PC-3 (cell line): ENCODE data around the gene GPRC5C. TPM values are rescaled to one million over a fixed set of nuclear protein-coding genes. Genes with fewer than 3 reads are reported as not detected.

ENCODE experiments used
- ATAC-seq: fragments of 200-7000 bp; cut with Tn5 transposase; 2 replicates; pipeline ENCODE4 v1.9.1; 2020; ENCODE audit warnings: mild to moderate bottlenecking, moderate library complexity
- BruUV-seq: library from RNA; stranded (reverse); fragments of 400-500 nt; replicated peaks from 2 replicates; lab custom pipeline; 2021; lab: Mats Ljungman, UMichigan
- CTCF ChIA-PET: fragments of 300-600 bp; sonication (Branson Sonifier 250); formaldehyde crosslinking; loops from one replicate; lab custom pipeline; 2022; ENCODE audit warnings: antibody characterized with exemption; lab: Charles Lee
- POLR2A ChIA-PET: fragments of 300-600 bp; sonication (Branson Sonifier 250); formaldehyde crosslinking; loops from one replicate; lab custom pipeline; 2022; ENCODE audit warnings: antibody characterized with exemption; ENCODE audit not compliant: unreplicated experiment; lab: Charles Lee
- DNase-seq: peaks from one replicate; pipeline ENCODE4 v3.0.0-alpha.2; 2015
- H2AFZ ChIP-seq: fragments of 300-600 bp; sonication (generic); 2 replicates; pipeline ENCODE4 v1.6.0; 2016; ENCODE audit warnings: antibody characterized with exemption, low read length
- H3F3A ChIP-seq: fragments of 300-600 bp; sonication (generic); one replicate; pipeline ENCODE4 v1.6.0; 2017; ENCODE audit warnings: antibody characterized with exemption, low read length, control low read depth, mild to moderate bottlenecking; ENCODE audit not compliant: unreplicated experiment
- H3K27ac ChIP-seq: fragments of 300-600 bp; sonication (generic); 2 replicates; pipeline ENCODE4 v1.5.1; 2016; ENCODE audit warnings: mild to moderate bottlenecking, low read length
- H3K27me3 ChIP-seq: fragments of 300-600 bp; sonication (generic); 2 replicates; pipeline ENCODE4 v1.6.1; 2016; ENCODE audit warnings: low read length, mixed read lengths
- H3K36me3 ChIP-seq: fragments of 300-600 bp; sonication (generic); 2 replicates; pipeline ENCODE4 v1.6.1; 2016; ENCODE audit warnings: low read depth, mixed run types, low read length, mixed read lengths
- H3K4me1 ChIP-seq: fragments of 300-600 bp; sonication (generic); 2 replicates; pipeline ENCODE4 v1.5.1; 2016; ENCODE audit warnings: low read length; ENCODE audit not compliant: insufficient read depth
- H3K4me2 ChIP-seq: fragments of 300-600 bp; sonication (generic); 2 replicates; pipeline ENCODE4 v1.6.0; 2016; ENCODE audit warnings: low read length
- H3K4me3 ChIP-seq: fragments of 300-600 bp; sonication (generic); 2 replicates; pipeline ENCODE4 v1.5.1; 2016; ENCODE audit warnings: mild to moderate bottlenecking, low read length, mixed read lengths
- H3K79me2 ChIP-seq: fragments of 300-600 bp; sonication (generic); 2 replicates; pipeline ENCODE4 v1.6.1; 2017; ENCODE audit warnings: low read length, mixed read lengths
- H3K9ac ChIP-seq: fragments of 300-600 bp; sonication (generic); 2 replicates; pipeline ENCODE4 v1.6.0; 2016; ENCODE audit warnings: mild to moderate bottlenecking, low read length
- H3K9me2 ChIP-seq: fragments of 300-600 bp; sonication (generic); replicated peaks from 2 replicates; pipeline ENCODE4 v1.6.1; 2016; ENCODE audit warnings: mixed run types, low read length, mixed read lengths
- H3K9me3 ChIP-seq: fragments of 300-600 bp; sonication (generic); 2 replicates; pipeline ENCODE4 v1.6.1; 2016; ENCODE audit warnings: low read length, mixed read lengths
- H4K20me1 ChIP-seq: fragments of 300-600 bp; sonication (generic); 2 replicates; pipeline ENCODE4 v1.6.1; 2016; ENCODE audit warnings: low read length, mixed read lengths
- EZH2 ChIP-seq: fragments of 300-600 bp; sonication (generic); IDR thresholded peaks from one replicate; pipeline ENCODE4 v1.6.1; 2017; ENCODE audit warnings: antibody characterized with exemption, mild to moderate bottlenecking, low read length; ENCODE audit not compliant: unreplicated experiment
- EZH2phosphoT487 ChIP-seq: fragments of 300-600 bp; sonication (generic); IDR thresholded peaks from 2 replicates; pipeline ENCODE4 v1.6.1; 2018; ENCODE audit warnings: mild to moderate bottlenecking, antibody characterized with exemption, low read length, borderline replicate concordance
- intact Hi-C: fragments of 100-400 bp; cut with micrococcal nuclease; formaldehyde crosslinking; loops from 2 replicates; pipeline ENCODE4 v1.9.0; 2023
- total RNA-seq: library from RNA; depleted of rRNA; stranded (reverse); fragments of >200 nt; gene quantifications from 2 replicates; pipeline ENCODE4 v1.2.3, GENCODE V29; 2014
- TF ChIP-seq, protein P1 (sequence below): fragments of 300-600 bp; sonication (generic); conservative IDR thresholded peaks from 2 replicates; pipeline ENCODE4 v1.5.1; 2017; ENCODE audit warnings: antibody characterized with exemption, low read depth, mild to moderate bottlenecking, low read length

GPRC5C gene
- total RNA-seq, 1 experiment from 2014 or later, result 209 TPM

GRCh38 chr17:74448756-74449155 is 16.9 kb downstream of the GPRC5C start:
- POLR2A ChIA-PET, result no interaction called here
- no peak for ATAC-seq
- no peak overlapping the region for H3K9ac ChIP-seq

GRCh38 chr17:74449306-74449705 is 17.4 kb downstream of the GPRC5C start:
- CTCF ChIA-PET, result no interaction called here
- DNase-seq, result no peak
- TF ChIP-seq EZH2phosphoT487, result no peak
- no peak for TF ChIP-seq EZH2
- TF ChIP-seq, protein P1, sequence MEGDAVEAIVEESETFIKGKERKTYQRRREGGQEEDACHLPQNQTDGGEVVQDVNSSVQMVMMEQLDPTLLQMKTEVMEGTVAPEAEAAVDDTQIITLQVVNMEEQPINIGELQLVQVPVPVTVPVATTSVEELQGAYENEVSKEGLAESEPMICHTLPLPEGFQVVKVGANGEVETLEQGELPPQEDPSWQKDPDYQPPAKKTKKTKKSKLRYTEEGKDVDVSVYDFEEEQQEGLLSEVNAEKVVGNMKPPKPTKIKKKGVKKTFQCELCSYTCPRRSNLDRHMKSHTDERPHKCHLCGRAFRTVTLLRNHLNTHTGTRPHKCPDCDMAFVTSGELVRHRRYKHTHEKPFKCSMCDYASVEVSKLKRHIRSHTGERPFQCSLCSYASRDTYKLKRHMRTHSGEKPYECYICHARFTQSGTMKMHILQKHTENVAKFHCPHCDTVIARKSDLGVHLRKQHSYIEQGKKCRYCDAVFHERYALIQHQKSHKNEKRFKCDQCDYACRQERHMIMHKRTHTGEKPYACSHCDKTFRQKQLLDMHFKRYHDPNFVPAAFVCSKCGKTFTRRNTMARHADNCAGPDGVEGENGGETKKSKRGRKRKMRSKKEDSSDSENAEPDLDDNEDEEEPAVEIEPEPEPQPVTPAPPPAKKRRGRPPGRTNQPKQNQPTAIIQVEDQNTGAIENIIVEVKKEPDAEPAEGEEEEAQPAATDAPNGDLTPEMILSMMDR, result no peak
- Histone ChIP-seq H3F3A (no peaks in the 10 kb centered on the region), H3K27ac (no peak overlapping the region), H3K4me3 (no peak overlapping the region), H3K4me1 (peaks cover 7% of the 10 kb centered on the region), H3K79me2 (no peaks in the 10 kb centered on the region), H3K9me2 (no peaks in the 10 kb centered on the region), H4K20me1 (no peaks in the 10 kb centered on the region), H3K4me2 (no peak overlapping the region), H3K36me3 (peaks cover 18% of the 10 kb centered on the region; the same call in 1 of the 2 replicates), H3K27me3 (no peaks in the 10 kb centered on the region), H3K9me3 (no peaks in the 10 kb centered on the region), H2AFZ (no peak overlapping the region), H3K9ac (no peak overlapping the region)
- ATAC-seq, result no peak
- intact Hi-C loops, result no loop called here
- POLR2A ChIA-PET, result no interaction called here
- no TSS peak for BruUV-seq

More at GRCh38 chr17:74448756-74449155, 16.9 kb downstream of the GPRC5C start:
- Histone ChIP-seq H3F3A (no peaks in the 10 kb centered on the region), H3K4me1 (peaks cover 5% of the 10 kb centered on the region), H3K27ac (no peak overlapping the region), H3K36me3 (peaks cover 23% of the 10 kb centered on the region; the same call in 1 of the 2 replicates), H3K79me2 (no peaks in the 10 kb centered on the region), H4K20me1 (no peaks in the 10 kb centered on the region), H3K4me3 (no peak overlapping the region), H2AFZ (no peak overlapping the region), H3K4me2 (no peak overlapping the region), H3K9me2 (no peaks in the 10 kb centered on the region), H3K27me3 (no peaks in the 10 kb centered on the region), H3K9me3 (no peaks in the 10 kb centered on the region)
- TF ChIP-seq, protein P1, result no peak
- TF ChIP-seq EZH2phosphoT487 (no peak), EZH2 (no peak)
- intact Hi-C loops, result no loop called here
- BruUV-seq, result no TSS peak
- CTCF ChIA-PET, result no interaction called here
- DNase-seq, result no peak

DNA sequence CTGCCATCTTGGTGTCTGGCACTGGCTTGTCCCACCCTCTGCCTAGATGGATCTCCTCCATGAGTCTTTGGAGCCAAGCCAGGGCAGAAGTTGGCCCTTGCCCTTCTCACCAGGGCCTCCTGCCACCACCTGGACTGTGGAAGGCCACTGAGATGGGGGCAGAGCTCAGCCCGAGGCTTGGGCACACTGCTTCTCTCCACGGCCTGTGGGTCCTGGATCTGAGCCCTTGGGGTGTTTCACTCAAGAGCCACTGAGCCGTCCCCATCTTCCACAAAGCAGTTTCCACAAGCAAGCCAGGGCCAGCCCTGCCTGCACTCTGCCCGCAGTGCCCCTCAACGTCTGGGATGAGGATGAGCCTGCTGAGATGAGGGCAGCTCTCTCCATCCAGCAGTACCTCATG is 17.9 kb downstream of the GPRC5C start:
- Histone ChIP-seq H3K4me2 (no peak overlapping the region), H3F3A (no peaks in the 10 kb centered on the region), H3K9me2 (no peaks in the 10 kb centered on the region), H4K20me1 (no peaks in the 10 kb centered on the region), H3K4me1 (peaks cover 12% of the 10 kb centered on the region), H3K27me3 (no peaks in the 10 kb centered on the region), H3K27ac (no peak overlapping the region), H3K9ac (no peak overlapping the region), H3K79me2 (no peaks in the 10 kb centered on the region), H2AFZ (no peak overlapping the region), H3K36me3 (peaks cover 14% of the 10 kb centered on the region; the same call in 1 of the 2 replicates), H3K9me3 (no peaks in the 10 kb centered on the region), H3K4me3 (no peak overlapping the region)
- ATAC-seq, result no peak
- TF ChIP-seq, protein P1, result no peak
- TF ChIP-seq EZH2, result no peak
- TF ChIP-seq EZH2phosphoT487, result no peak
- CTCF ChIA-PET, result no interaction called here
- BruUV-seq, result no TSS peak
- intact Hi-C loops, result no loop called here
- DNase-seq, result no peak
- POLR2A ChIA-PET, result no interaction called here
